Smooth muscle cell (in vitro differentiated cells): ENCODE results near the gene ADK. TPM values are rescaled to one million over a fixed set of nuclear protein-coding genes. Genes with fewer than 3 reads are reported as not detected.
A peak's percentile ranks its signal among the peaks of the same experiment; 100 is the strongest.

Experiments used
- DNase-seq: peaks from one replicate; lab custom pipeline; 2025; ENCODE audit not compliant: unreplicated experiment; lab: John Stamatoyannopoulos, UW
- H2AFZ ChIP-seq: fragments of 200-600 bp; sonication (generic); 2 replicates; pipeline ENCODE4 v1.6.0; 2016; ENCODE audit warnings: antibody characterized with exemption, low read depth, mild to moderate bottlenecking
- H3F3A ChIP-seq: fragments of 200-600 bp; sonication (generic); 2 replicates; pipeline ENCODE4 v1.6.0; 2017; ENCODE audit warnings: antibody characterized with exemption, low read depth
- H3K27ac ChIP-seq: fragments of 200-600 bp; sonication (generic); 2 replicates; pipeline ENCODE4 v1.5.1; 2016; ENCODE audit warnings: low read depth, mild to moderate bottlenecking
- H3K27me3 ChIP-seq: fragments of 200-600 bp; sonication (generic); 2 replicates; pipeline ENCODE4 v1.6.1; 2016; ENCODE audit warnings: low read depth, mild to moderate bottlenecking
- H3K36me3 ChIP-seq: fragments of 200-600 bp; sonication (generic); 2 replicates; pipeline ENCODE4 v1.5.1; 2016; ENCODE audit warnings: low read depth
- H3K4me1 ChIP-seq: fragments of 200-600 bp; sonication (generic); 2 replicates; pipeline ENCODE4 v1.5.1; 2016; ENCODE audit warnings: low read depth
- H3K4me2 ChIP-seq: fragments of 200-600 bp; sonication (generic); 2 replicates; pipeline ENCODE4 v1.6.0; 2016; ENCODE audit warnings: mild to moderate bottlenecking
- H3K4me3 ChIP-seq: fragments of 200-600 bp; sonication (generic); 2 replicates; pipeline ENCODE4 v1.5.1; 2016; ENCODE audit warnings: mild to moderate bottlenecking
- H3K79me2 ChIP-seq: fragments of 200-600 bp; sonication (generic); 2 replicates; pipeline ENCODE4 v1.6.0; 2016; ENCODE audit warnings: low read depth, mild to moderate bottlenecking
- H3K9ac ChIP-seq: fragments of 200-600 bp; sonication (generic); 2 replicates; pipeline ENCODE4 v1.6.0; 2016; ENCODE audit warnings: low read depth
- H3K9me3 ChIP-seq: fragments of 200-600 bp; sonication (generic); replicated peaks from 2 replicates; pipeline ENCODE4 v1.5.1; 2016; ENCODE audit warnings: low read depth
- H4K20me1 ChIP-seq: fragments of 200-600 bp; sonication (generic); 2 replicates; pipeline ENCODE4 v1.6.0; 2016; ENCODE audit warnings: low read depth
- CTCF ChIP-seq: fragments of 200-600 bp; sonication (generic); IDR thresholded peaks from 2 replicates; pipeline ENCODE4 v1.5.1; 2017; ENCODE audit warnings: borderline replicate concordance, mild to moderate bottlenecking, antibody characterized with exemption; ENCODE audit not compliant: insufficient read depth, poor library complexity, severe bottlenecking
- WGBS: methylation state at CpG from one replicate; pipeline ENCODE4 v1.1.7; 2016; ENCODE audit warnings: low lambda C conversion rate; 5-methylcytosine and 5-hydroxymethylcytosine counted together
- polyA plus RNA-seq: library from polyadenylated mRNA; unstranded; fragments of >200 nt; fragmentation: Nextera tagmentation; extraction: Ambion mirVana; gene quantifications from 2 replicates; pipeline ENCODE4 v1.2.1, GENCODE V29; 2016
- total RNA-seq: library from RNA; depleted of rRNA; stranded (reverse); fragments of >200 nt; gene quantifications from 2 replicates; pipeline ENCODE4 v1.2.3, GENCODE V29; 2014

Gene ADK
- total and polyA plus RNA-seq, 2 experiments from 2014 or later = 19.4 to 25.1 TPM

- peaks cover 6% of the 10 kb centered on the region for H4K20me1 ChIP-seq
- H3F3A ChIP-seq = peaks cover 5% of the 10 kb centered on the region
- H2AFZ ChIP-seq = peak overlapping the region; percentile 23
- no peaks in the 10 kb centered on the region for H3K9me3 ChIP-seq
- H3K79me2 ChIP-seq = peaks cover 72% of the 10 kb centered on the region
- no peak for DNase-seq
- peak overlapping the region; percentile 11 for H3K4me3 ChIP-seq
- 12% methylated on average over 3 of the region's 3 CpGs for WGBS
- H3K4me2 ChIP-seq = peak overlapping the region; percentile 72
- H3K27me3 ChIP-seq = no peaks in the 10 kb centered on the region
- no peaks in the 10 kb centered on the region for H3K36me3 ChIP-seq
- peaks cover 14% of the 10 kb centered on the region for H3K4me1 ChIP-seq
- peak overlapping the region; percentile 87 for H3K27ac ChIP-seq
- no peak for TF ChIP-seq CTCF
- peak overlapping the region; percentile 70 for H3K9ac ChIP-seq
Observed at GRCh38 chr10:74189999-74190421, 39.0 kb downstream of the ADK start.

- peak overlapping the region; percentile 72 for H3K4me2 ChIP-seq
- no peaks in the 10 kb centered on the region for H3K27me3 ChIP-seq
- no peaks in the 10 kb centered on the region for H3K36me3 ChIP-seq
- H3K4me3 ChIP-seq = peak overlapping the region; percentile 11
- peaks cover 74% of the 10 kb centered on the region for H3K79me2 ChIP-seq
- TF ChIP-seq CTCF = no peak
- H4K20me1 ChIP-seq = peaks cover 6% of the 10 kb centered on the region
- peaks cover 5% of the 10 kb centered on the region for H3F3A ChIP-seq
- H3K4me1 ChIP-seq = peaks cover 14% of the 10 kb centered on the region
- no peaks in the 10 kb centered on the region for H3K9me3 ChIP-seq
- DNase-seq = no peak
- H3K9ac ChIP-seq = peak overlapping the region; percentile 70
- H2AFZ ChIP-seq = peak overlapping the region; percentile 23
- peak overlapping the region; percentile 87 for H3K27ac ChIP-seq
Observed at GRCh38 chr10:74190494-74190893, 39.5 kb downstream of the ADK start.

DNA sequence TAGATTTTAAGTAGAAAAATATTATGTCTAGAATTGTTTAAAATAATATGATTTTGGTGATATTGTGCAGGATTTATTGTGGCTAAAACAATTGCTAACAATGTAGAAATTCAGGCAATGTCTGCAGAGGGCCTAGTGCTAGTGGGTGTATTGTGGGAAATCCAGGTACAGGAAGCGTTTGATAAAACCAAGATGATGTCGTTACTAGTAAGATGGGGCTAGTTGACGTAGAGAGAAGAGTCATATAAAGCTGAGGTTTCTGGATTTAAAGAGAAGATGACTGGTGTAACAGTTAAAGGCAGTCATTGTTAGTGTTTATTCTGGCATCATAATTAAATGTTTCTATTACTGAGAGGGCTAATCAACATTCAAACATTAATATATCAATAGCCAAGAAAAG, 43.5 kb downstream of the ADK start:
- Histone ChIP-seq H3K4me3 (no peak overlapping the region), H3K4me2 (no peak overlapping the region), H3K27me3 (no peaks in the 10 kb centered on the region), H4K20me1 (peaks cover 18% of the 10 kb centered on the region), H3F3A (peaks cover 3% of the 10 kb centered on the region), H2AFZ (no peak overlapping the region), H3K9ac (no peak overlapping the region), H3K36me3 (no peaks in the 10 kb centered on the region), H3K4me1 (peaks cover 9% of the 10 kb centered on the region), H3K79me2 (peaks cover 75% of the 10 kb centered on the region), H3K27ac (no peak overlapping the region), H3K9me3 (no peaks in the 10 kb centered on the region)
- TF ChIP-seq CTCF = no peak
- no peak for DNase-seq
- 75% methylated on average over 3 of the region's 3 CpGs for WGBS

- no peak for DNase-seq
- Histone ChIP-seq H2AFZ (no peak overlapping the region), H3K27me3 (no peaks in the 10 kb centered on the region), H3K4me2 (no peak overlapping the region), H3K4me3 (no peak overlapping the region), H3K79me2 (peaks cover 79% of the 10 kb centered on the region), H3F3A (no peaks in the 10 kb centered on the region), H3K36me3 (no peaks in the 10 kb centered on the region), H4K20me1 (peaks cover 18% of the 10 kb centered on the region), H3K9ac (no peak overlapping the region), H3K4me1 (peaks cover 5% of the 10 kb centered on the region), H3K9me3 (no peaks in the 10 kb centered on the region), H3K27ac (no peak overlapping the region)
- TF ChIP-seq CTCF = no peak
- 95% methylated on average over 3 of the region's 3 CpGs for WGBS
Observed at GRCh38 chr10:74194999-74195398, 44.0 kb downstream of the ADK start.
